Measurements from ENCODE around the gene TMEM196.

DNA sequence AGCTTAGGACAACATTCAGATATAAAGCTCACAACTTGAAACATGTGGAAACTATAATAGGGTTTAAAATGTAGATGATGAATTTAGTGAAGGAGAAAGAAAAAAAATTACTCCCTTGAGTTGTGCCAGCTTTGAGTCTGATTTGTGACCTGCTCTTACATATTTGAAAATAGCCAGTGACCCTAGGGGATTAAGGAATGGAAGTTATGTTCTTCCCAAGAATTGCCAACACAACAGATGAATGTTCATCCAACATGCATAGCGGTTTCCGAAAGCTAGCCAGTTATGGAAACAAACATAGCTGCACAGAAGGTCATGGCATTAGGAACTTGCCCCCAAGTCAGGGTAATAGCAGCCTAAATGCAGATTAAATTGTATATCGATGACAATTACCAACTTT is 10.8 kb downstream of the TMEM196 start:
- TF ChIP-seq EZH2 (IDR thresholded peaks at IDR 0.05) (no peak), POLR2AphosphoS5 (IDR thresholded peaks at IDR 0.05; ENCODE audit: borderline replicate concordance, low read depth, low read length) (no peak), FOXP2 (optimal IDR thresholded peaks at IDR 0.05; ENCODE audit: control extremely low read depth, extremely low read length, insufficient read depth) (no peak)
